Lung microvascular endothelial cell (primary cell): Measurements from ENCODE around the gene PRKRIP1. TPM values are rescaled to one million over a fixed set of nuclear protein-coding genes. Genes with fewer than 3 reads are reported as not detected.
"Not testable (repeated sequence)": the region's sequence is repeated elsewhere in the genome, so short reads cannot be mapped to it uniquely, and the experiment has no call there.

Source experiments
- DNase-seq, 2 donors: peaks; one replicate each; pipeline versions ENCODE4 v3.0.0 to v3.0.0-alpha.2; 2010; ENCODE audit warnings: low read depth in 2 of 2
- total RNA-seq: library from RNA; depleted of rRNA; stranded (reverse); fragments of >200 nt; gene quantifications from 2 replicates; pipeline ENCODE4 v1.2.1, GENCODE V29; 2014

The PRKRIP1 gene
- total RNA-seq, 1 donor from 2014 or later, result 10.3 TPM

GRCh38 chr7:102455596-102455995, 59.4 kb downstream of the PRKRIP1 start:
- no peak for DNase-seq

DNA sequence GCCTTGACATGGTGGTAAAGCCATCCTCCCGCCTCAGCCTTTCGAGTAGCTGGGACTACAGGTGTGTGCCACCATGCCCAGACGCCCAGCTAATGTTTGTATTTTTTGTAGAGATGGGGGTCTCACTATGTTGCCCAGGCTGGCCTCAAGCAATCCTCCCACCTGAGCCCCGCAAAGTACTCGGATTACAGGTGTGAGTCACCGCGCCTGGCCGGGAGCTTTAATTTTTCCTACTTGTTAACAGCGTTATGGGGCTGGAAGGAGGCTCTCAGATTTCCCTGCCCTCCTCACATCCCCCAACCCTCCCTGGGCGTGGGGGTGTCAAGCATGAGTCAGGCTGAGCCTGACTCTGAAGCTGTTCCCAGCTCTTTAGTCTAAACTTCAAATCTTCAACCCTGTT, 60.2 kb downstream of the PRKRIP1 start:
- DNase-seq, result no peak

GRCh38 chr7:102457352-102457924, 61.3 kb downstream of the PRKRIP1 start:
- DNase-seq, result no peak

GRCh38 chr7:102459221-102459844, 63.2 kb downstream of the PRKRIP1 start:
- DNase-seq, result no peak

- DNase-seq, result no peak
Observed at GRCh38 chr7:102460467-102460866, 64.3 kb downstream of the PRKRIP1 start.

- DNase-seq, result peak; percentile 21 to 27
Observed at GRCh38 chr7:102463841-102464576, 67.8 kb downstream of the PRKRIP1 start.

- DNase-seq, result peak; percentile 92
Observed at GRCh38 chr7:102464577-102465280, 68.6 kb downstream of the PRKRIP1 start, which contains the start of the genes ALKBH4 and LRWD1. TSS of gene ALKBH4 (minus strand) at chr7:102464863. CDS start at chr7:102464836, 27 bp downstream. TSS of gene LRWD1 (plus strand) at chr7:102464984. CDS start at chr7:102465081, 97 bp downstream.

- no peak for DNase-seq
Observed at GRCh38 chr7:102466097-102466496, 69.9 kb downstream of the PRKRIP1 start.

- DNase-seq, result no peak
Observed at GRCh38 chr7:102467581-102468477, 71.7 kb downstream of the PRKRIP1 start.

DNA sequence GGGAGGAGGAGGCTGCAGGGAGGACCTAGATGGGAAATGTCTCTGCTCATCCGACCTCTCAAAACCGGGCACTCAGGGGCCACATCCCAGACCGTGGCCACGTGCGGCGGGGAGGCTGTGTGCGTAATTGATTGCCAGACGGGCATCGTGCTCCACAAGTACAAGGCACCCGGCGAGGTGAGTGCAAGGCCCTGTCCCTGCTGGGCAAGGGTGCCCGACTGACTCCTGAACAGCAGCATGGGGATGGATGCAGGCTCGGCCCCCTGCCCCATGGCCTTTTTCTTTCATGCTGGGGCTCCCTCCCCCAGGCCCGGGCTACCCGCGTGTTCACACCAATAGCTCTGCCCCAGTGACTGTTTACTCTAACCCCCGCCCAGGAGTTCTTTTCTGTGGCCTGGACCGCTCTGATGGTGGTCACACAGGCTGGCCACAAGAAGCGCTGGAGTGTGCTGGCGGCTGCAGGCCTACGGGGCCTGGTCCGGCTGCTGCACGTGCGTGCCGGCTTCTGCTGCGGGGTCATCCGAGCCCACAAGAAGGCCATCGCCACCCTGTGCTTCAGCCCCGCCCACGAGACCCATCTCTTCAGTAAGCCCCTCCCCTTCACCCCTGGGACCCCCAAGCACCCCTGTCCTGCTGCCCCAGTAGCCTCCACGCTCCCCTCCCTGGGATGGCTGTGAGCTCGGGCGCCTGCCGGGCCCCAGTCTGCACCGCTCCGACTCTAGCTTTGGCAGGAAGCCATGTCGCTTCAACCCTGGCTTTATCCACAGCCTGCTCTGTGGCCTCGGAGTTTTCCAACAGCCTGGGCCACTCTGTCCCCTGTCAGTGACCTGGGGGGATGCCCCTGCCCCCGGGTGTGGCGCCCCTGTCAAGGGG, 72.6 kb downstream of the PRKRIP1 start:
- DNase-seq, result no peak

GRCh38 chr7:102469351-102469971, 73.3 kb downstream of the PRKRIP1 start:
- no peak for DNase-seq

GRCh38 chr7:102469972-102470825, 74.0 kb downstream of the PRKRIP1 start:
- DNase-seq, result no peak

GRCh38 chr7:102471791-102472125, 75.6 kb downstream of the PRKRIP1 start:
- no peak for DNase-seq

- DNase-seq, result no peak
Observed at GRCh38 chr7:102472126-102473041, 76.2 kb downstream of the PRKRIP1 start.

- no peak for DNase-seq
Observed at GRCh38 chr7:102473271-102473991, 77.3 kb downstream of the PRKRIP1 start.

- DNase-seq, result not testable (repeated sequence)
Observed at GRCh38 chr7:102474116-102474515, 78.0 kb downstream of the PRKRIP1 start.
